ENCODE data around the gene SEZ6.

The SEZ6 gene

GRCh38 chr17:28973425-28973824, 32.4 kb downstream of the SEZ6 start:
- DNase-seq: peak; percentile 88

- peak; percentile 86 for DNase-seq
These were observed 33.4 kb downstream of the SEZ6 start for GRCh38 chr17:28972437-28972836.

- no peak for DNase-seq
These were observed 35.0 kb downstream of the SEZ6 start for GRCh38 chr17:28970879-28971278.

- no peak for DNase-seq
These were observed 36.0 kb downstream of the SEZ6 start for GRCh38 chr17:28969706-28970393.

- no peak for DNase-seq
These were observed 36.9 kb downstream of the SEZ6 start for GRCh38 chr17:28968914-28969295.

- peak; percentile 77 for DNase-seq
These were observed 37.5 kb downstream of the SEZ6 start for GRCh38 chr17:28968231-28968913.

GRCh38 chr17:28967221-28968135, 38.4 kb downstream of the SEZ6 start:
- peak; percentile 89 for DNase-seq

GRCh38 chr17:28963841-28964240, 42.0 kb downstream of the SEZ6 start:
- DNase-seq: no peak

GRCh38 chr17:28963055-28963611, 42.7 kb downstream of the SEZ6 start:
- DNase-seq: peak; percentile 56

GRCh38 chr17:28961391-28961790, 44.4 kb downstream of the SEZ6 start:
- peak; percentile 52 for DNase-seq

GRCh38 chr17:28960256-28961061, 45.4 kb downstream of the SEZ6 start:
- DNase-seq: peak; percentile 58

- peak; percentile 50 for DNase-seq
These were observed 46.4 kb downstream of the SEZ6 start for GRCh38 chr17:28959471-28959871.

GRCh38 chr17:28958820-28959455, 46.9 kb downstream of the SEZ6 start:
- DNase-seq: peak; percentile 51

- DNase-seq: no peak
These were observed 47.9 kb downstream of the SEZ6 start for GRCh38 chr17:28957992-28958355.

- no peak for DNase-seq
These were observed 48.4 kb downstream of the SEZ6 start for GRCh38 chr17:28957277-28957991.

GRCh38 chr17:28956861-28957260, 49.0 kb downstream of the SEZ6 start:
- DNase-seq: no peak

GRCh38 chr17:28956112-28956511, 49.7 kb downstream of the SEZ6 start:
- DNase-seq: peak; percentile 78

- DNase-seq: no peak
These were observed 50.4 kb downstream of the SEZ6 start for GRCh38 chr17:28955408-28955807.

- no peak for DNase-seq
These were observed 50.9 kb downstream of the SEZ6 start for GRCh38 chr17:28954886-28955285.

- peak; percentile 85 for DNase-seq
These were observed 52.3 kb downstream of the SEZ6 start for GRCh38 chr17:28953444-28954118.
